DMS153 (cell line): ENCODE results near the gene COL5A2.

ENCODE experiments used
- DNase-seq: peaks from one replicate; lab custom pipeline; 2025; lab: John Stamatoyannopoulos, UW

The COL5A2 gene

GRCh38 chr2:189049709-189050164 is 129.8 kb downstream of the COL5A2 start:
- no peak for DNase-seq

GRCh38 chr2:189048189-189048588 is 131.4 kb downstream of the COL5A2 start:
- no peak for DNase-seq

- DNase-seq, result no peak
Measured at GRCh38 chr2:189047171-189047888, 132.2 kb downstream of the COL5A2 start.

GRCh38 chr2:189046320-189046719 is 133.2 kb downstream of the COL5A2 start:
- no peak for DNase-seq

- DNase-seq, result no peak
Measured at GRCh38 chr2:189045836-189046235, 133.7 kb downstream of the COL5A2 start.

GRCh38 chr2:189037518-189037917 is 142.0 kb downstream of the COL5A2 start:
- no peak for DNase-seq

GRCh38 chr2:189024901-189025618 is 154.5 kb downstream of the COL5A2 start:
- no peak for DNase-seq

GRCh38 chr2:189022492-189022891 is 157.1 kb downstream of the COL5A2 start:
- no peak for DNase-seq

GRCh38 chr2:189022053-189022481 is 157.5 kb downstream of the COL5A2 start:
- DNase-seq, result no peak

- no peak for DNase-seq
Measured at GRCh38 chr2:189020179-189020578, 159.4 kb downstream of the COL5A2 start.

GRCh38 chr2:189018631-189019030 is 160.9 kb downstream of the COL5A2 start:
- no peak for DNase-seq

GRCh38 chr2:189016311-189016861 is 163.2 kb downstream of the COL5A2 start:
- no peak for DNase-seq

- DNase-seq, result no peak
Measured at GRCh38 chr2:189015359-189015758, 164.2 kb downstream of the COL5A2 start.

- no peak for DNase-seq
Measured at GRCh38 chr2:189014449-189015138, 165.0 kb downstream of the COL5A2 start.

GRCh38 chr2:189013671-189014448 is 165.7 kb downstream of the COL5A2 start:
- no peak for DNase-seq

- no peak for DNase-seq
Measured at GRCh38 chr2:189013031-189013430, 166.5 kb downstream of the COL5A2 start.

- no peak for DNase-seq
Measured at GRCh38 chr2:189012351-189012750, 167.2 kb downstream of the COL5A2 start.

- DNase-seq, result no peak
Measured at GRCh38 chr2:189010536-189010935, 169.0 kb downstream of the COL5A2 start.

- DNase-seq, result no peak
Measured at GRCh38 chr2:189008555-189009262, 170.9 kb downstream of the COL5A2 start.

- DNase-seq, result no peak
Measured at GRCh38 chr2:189002079-189002478, 177.5 kb downstream of the COL5A2 start.

GRCh38 chr2:189000221-189000620 is 179.3 kb downstream of the COL5A2 start:
- DNase-seq, result no peak
